HG03175 (cell line): ENCODE measurements around the gene CCDC142.
"Not testable (repeated sequence)": the region's sequence is repeated elsewhere in the genome, so short reads cannot be mapped to it uniquely, and the experiment has no call there.

Experiments used
- ATAC-seq: cut with Tn5 transposase; IDR thresholded peaks from one replicate; pipeline ENCODE4 v1.9.1; 2021; ENCODE audit warnings: mild to moderate bottlenecking, moderate library complexity; ENCODE audit not compliant: unreplicated experiment

Gene CCDC142

GRCh38 chr2:74447230-74447999, 35.4 kb downstream of the CCDC142 start:
- no peak for ATAC-seq

GRCh38 chr2:74444498-74445318, 38.1 kb downstream of the CCDC142 start:
- ATAC-seq = no peak

GRCh38 chr2:74442483-74443297, 40.1 kb downstream of the CCDC142 start:
- ATAC-seq = not testable (repeated sequence)

GRCh38 chr2:74441690-74442482, 40.9 kb downstream of the CCDC142 start, which contains the start of gene RTKN:
Gene RTKN (minus strand): TSS chr2:74441937. CDS start chr2:74441816, 121 bp downstream.
- no peak for ATAC-seq

- ATAC-seq = no peak
Observed at GRCh38 chr2:74441170-74441689, 41.6 kb downstream of the CCDC142 start.

GRCh38 chr2:74440378-74441169, 42.2 kb downstream of the CCDC142 start:
- peak; percentile 83 for ATAC-seq

- no peak for ATAC-seq
Observed at GRCh38 chr2:74439803-74440377, 42.9 kb downstream of the CCDC142 start.

GRCh38 chr2:74439373-74439772, 43.4 kb downstream of the CCDC142 start:
- ATAC-seq = no peak

GRCh38 chr2:74438248-74438647, 44.5 kb downstream of the CCDC142 start:
- no peak for ATAC-seq

GRCh38 chr2:74436848-74437695, 45.7 kb downstream of the CCDC142 start:
- ATAC-seq = no peak

GRCh38 chr2:74436111-74436805, 46.5 kb downstream of the CCDC142 start:
- no peak for ATAC-seq

- ATAC-seq = no peak
Observed at GRCh38 chr2:74430502-74430901, 52.3 kb downstream of the CCDC142 start.

- ATAC-seq = no peak
Observed at GRCh38 chr2:74429487-74430451, 53.0 kb downstream of the CCDC142 start.

GRCh38 chr2:74428675-74429074, 54.1 kb downstream of the CCDC142 start:
- ATAC-seq = no peak

- no peak for ATAC-seq
Observed at GRCh38 chr2:74427551-74427950, 55.2 kb downstream of the CCDC142 start.

GRCh38 chr2:74426181-74426758, 56.5 kb downstream of the CCDC142 start:
- no peak for ATAC-seq
